ENCODE measurements around the gene KRT85.
"Not testable (repeated sequence)": the region's sequence is repeated elsewhere in the genome, so short reads cannot be mapped to it uniquely, and the experiment has no call there.

KRT85 gene

GRCh38 chr12:52323416-52324152 is 43.7 kb downstream of the KRT85 start:
- DNase-seq (ENCODE audit: low spot score) = no peak

DNA sequence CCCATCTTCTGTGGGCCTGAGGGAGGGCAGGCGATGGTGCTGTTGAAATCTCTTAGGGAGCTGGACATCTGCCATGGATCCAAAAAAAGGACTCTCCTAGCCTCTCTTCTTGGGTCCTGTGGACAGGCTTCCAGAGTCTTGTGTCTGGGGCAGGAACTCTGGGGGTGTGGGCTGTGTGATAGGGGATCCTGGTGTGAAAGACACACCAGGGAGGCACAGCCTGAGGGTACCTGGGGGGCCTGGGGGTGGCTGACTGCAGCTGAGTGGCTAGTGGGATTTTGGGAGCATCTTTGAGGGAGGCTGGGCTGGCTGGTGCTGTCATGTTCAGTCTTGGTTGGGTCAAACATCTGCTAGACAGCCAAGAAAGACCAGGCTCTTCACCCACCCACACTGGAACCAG is 44.3 kb downstream of the KRT85 start:
- DNase-seq (ENCODE audit: low spot score) = no peak

DNA sequence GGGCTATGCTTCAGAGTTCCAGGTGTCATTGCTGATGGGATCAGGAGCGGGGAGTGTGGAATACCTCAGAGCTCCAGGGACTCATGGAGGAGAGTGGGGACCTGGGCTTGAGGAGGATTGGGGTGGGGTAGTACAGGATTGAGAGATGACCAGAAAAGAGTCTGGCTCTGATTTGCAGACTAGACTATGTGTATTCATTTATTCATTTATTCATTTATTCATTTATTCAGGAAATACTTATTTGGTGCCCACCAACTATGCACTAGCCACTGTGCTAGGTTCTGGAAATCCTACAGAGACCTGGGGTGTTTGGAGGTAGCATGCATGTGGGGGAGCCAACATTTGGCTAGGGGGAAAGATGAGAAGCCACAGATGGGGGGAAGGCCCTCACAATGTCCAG is 45.2 kb downstream of the KRT85 start:
- DNase-seq (ENCODE audit: low spot score) = no peak

DNA sequence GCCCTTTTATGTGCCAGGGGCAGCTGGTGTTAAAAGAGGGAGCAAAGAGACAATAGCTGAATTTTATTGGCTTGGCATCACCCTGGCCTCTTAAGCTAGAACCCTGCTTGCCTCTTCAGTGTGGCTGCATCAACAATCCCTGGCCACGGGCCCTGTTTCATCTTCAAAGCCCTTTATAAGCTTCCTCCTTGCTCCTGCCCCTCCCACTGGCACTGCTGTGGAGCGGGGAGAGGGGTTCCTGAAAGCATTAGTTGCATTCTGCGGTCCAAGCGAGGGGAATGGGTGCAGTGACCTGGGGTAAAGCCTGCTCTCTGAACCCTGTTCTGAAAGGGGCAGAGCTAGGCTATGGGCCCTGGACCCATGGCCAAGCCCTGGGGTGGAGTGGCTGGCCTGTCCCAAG is 45.9 kb downstream of the KRT85 start:
- no peak for DNase-seq (ENCODE audit: low spot score)

- no peak for DNase-seq (ENCODE audit: low spot score)
These were observed 46.4 kb downstream of the KRT85 start, which contains the start of gene KRT83 for GRCh38 chr12:52320784-52321400. Gene KRT83 (minus strand): TSS chr12:52321398. CDS start chr12:52321335, 63 bp downstream.

- no peak for DNase-seq (ENCODE audit: low spot score)
These were observed 48.2 kb downstream of the KRT85 start for GRCh38 chr12:52319097-52319496.

GRCh38 chr12:52318241-52318990 is 48.9 kb downstream of the KRT85 start:
- no peak for DNase-seq (ENCODE audit: low spot score)

DNA sequence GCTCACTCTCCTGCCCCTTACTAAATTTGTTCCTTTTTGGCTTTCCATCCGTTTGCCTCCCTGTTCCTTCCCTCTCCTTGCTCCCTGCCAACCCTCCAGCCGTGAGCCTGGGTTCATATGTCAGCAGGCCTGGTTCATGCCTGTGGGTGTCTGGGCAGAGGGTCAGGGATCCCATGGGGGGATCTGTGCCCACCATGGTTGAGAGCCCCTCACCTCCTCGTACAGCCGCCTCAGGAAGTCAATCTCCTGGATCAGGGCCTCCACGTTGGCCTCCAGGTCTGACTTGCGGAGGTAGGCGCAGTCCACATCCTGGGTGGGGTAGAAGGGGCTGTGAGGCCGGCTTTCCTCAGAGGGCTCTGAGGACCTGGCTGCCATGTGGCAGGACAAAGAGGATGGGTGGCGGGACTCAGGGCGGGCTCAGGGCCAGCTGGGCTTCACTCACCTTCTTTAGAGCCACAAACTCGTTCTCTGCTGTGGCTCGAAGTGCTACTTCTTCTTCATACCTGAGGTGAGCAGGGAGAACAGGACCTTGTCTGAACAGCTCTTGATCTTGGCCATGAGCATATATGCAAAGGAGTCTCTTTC is 49.7 kb downstream of the KRT85 start:
- DNase-seq (ENCODE audit: low spot score) = no peak

- DNase-seq (ENCODE audit: low spot score) = no peak
These were observed 50.6 kb downstream of the KRT85 start for GRCh38 chr12:52316701-52317100.

- DNase-seq (ENCODE audit: low spot score) = no peak
These were observed 51.0 kb downstream of the KRT85 start for GRCh38 chr12:52316290-52316689.

- not testable (repeated sequence) for DNase-seq (ENCODE audit: low spot score)
These were observed 51.6 kb downstream of the KRT85 start for GRCh38 chr12:52315721-52316120.

DNA sequence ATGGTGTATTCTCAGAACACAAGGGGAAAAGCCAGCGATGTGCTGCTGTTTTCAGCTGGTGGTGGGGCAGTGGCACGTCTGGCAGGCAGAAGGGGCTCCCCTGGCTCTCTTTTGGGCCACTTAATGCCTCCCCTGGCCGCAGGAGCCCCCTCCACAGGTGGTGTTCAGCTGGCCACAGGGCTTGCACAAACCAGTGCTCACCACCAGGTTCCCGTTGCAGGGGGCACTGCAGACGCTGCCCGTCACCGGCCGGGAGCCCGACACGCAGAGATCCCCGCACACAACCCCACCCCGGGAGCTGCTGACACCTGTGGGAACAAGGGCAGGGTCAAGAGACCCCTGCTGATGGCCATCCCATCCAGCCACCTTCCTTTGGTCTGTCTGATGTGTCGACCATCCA is 52.8 kb downstream of the KRT85 start:
- DNase-seq (ENCODE audit: low spot score) = no peak

- no peak for DNase-seq (ENCODE audit: low spot score)
These were observed 53.4 kb downstream of the KRT85 start for GRCh38 chr12:52313926-52314325.

DNA sequence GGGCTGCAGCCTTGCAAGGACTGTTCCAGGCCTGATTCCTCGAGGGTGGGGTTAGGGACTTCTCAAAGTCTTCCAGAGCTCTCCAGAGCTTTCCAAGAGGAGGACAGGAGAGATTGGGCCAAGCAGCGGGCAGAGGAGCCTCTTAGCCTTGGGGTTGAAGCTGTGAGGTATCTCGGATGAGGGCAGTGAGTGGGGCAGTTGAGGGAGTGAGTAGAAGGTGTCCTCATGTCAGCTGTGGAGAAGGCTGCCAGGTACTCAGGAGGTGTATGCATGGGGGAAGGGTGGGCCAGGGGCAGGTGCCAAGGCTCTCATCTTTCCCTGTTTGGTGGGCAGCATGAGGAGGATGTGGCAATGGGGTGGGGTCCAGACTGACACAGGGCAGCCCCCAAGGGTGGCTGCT is 53.8 kb downstream of the KRT85 start:
- no peak for DNase-seq (ENCODE audit: low spot score)

DNA sequence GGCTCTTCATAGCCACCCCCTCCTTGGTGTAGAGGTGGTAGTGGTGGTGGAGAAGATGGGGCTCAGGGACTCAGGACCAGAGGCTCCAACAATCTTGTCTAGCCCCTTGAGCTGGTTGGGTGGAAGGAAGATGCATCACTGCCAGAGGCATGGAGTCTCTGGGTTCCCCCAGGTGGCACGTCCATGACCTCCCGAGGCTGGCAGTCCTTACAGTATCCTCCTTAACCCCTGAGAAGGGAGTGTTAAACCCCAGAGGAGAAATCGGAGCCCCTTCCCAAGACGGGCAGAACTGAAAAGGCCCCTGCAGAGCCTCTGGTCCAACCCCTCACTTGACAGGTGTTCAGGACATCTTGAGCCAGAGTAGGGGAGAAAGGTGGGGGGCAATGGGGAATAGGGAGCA is 55.2 kb downstream of the KRT85 start:
- DNase-seq (ENCODE audit: low spot score) = no peak

- no peak for DNase-seq (ENCODE audit: low spot score)
These were observed 56.0 kb downstream of the KRT85 start for GRCh38 chr12:52311285-52311648.

DNA sequence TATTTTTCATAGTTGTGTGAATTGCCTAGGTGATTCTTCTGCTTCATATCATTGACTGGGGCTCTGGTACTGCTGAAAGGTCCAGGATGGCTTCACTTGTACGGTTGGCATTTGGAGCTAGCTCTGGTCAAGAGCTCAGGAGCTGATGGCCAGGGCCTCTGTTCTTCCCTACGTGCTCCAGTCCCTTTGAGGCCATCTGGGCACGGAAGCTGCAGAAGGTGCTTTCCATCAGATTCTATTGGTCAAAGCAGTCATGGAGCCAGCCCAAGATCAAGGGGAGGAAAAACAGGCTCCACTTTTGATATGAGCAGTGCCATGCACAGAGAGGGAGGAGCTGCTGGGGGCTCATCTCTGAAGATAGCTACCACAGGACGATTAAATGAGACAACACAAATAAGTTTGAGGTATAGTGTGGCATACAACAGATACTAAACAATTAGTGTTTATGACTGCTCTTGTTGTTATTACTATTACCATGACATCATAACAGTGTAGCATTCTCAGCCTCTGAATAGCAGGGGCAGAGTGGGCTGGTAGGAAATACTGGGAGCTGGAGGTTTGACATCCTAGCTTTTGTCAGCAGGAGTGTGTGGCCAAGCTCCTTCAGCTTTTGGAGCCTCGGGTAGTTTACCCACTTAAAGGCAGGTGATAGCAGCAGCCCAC is 56.5 kb downstream of the KRT85 start:
- no peak for DNase-seq (ENCODE audit: low spot score)

All from CD4-positive, alpha-beta T cell treated with Interleukin-15 for 4 hours (primary cell).